ENCODE results near the gene AKAP1.

The AKAP1 gene

DNA sequence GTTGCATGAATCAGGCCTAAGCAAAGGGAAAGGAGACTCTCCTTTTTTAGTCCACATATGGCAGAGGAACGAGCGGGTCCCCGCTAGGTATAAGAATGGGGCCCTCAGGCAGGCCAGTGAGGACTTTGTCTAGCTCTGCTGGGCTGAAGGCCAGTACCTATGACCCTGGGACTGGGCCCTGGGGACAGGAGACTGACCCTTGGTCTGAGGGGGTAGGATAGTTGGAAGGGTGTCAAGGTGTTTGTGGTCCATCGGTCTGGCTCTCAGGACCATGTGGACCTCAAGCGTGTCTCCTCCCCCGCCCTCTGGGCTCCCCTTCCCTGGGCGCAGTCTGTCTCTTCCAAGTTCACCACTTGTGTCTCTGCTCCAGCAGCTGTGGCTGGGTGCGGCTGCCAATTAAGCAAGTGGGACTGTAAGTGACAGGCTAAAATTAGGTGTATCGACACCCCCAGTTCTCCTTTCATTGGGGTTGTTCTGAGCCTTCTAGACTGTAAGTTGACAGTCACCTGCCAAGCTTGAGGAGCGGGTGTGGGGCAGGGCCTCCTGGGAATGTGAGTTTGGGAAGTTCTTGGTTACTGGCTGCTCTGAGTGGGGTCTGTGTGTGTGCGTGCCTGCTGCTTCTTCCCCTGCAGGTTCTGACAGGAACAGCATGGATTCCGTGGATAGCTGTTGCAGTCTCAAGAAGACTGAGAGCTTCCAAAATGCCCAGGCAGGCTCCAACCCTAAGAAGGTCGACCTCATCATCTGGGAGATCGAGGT is 24.5 kb downstream of the AKAP1 start:
- H3K4me3 ChIP-seq (replicated peaks; ENCODE audit: low read depth, low read length), result no peak overlapping the region
- TF ChIP-seq, protein P1, sequence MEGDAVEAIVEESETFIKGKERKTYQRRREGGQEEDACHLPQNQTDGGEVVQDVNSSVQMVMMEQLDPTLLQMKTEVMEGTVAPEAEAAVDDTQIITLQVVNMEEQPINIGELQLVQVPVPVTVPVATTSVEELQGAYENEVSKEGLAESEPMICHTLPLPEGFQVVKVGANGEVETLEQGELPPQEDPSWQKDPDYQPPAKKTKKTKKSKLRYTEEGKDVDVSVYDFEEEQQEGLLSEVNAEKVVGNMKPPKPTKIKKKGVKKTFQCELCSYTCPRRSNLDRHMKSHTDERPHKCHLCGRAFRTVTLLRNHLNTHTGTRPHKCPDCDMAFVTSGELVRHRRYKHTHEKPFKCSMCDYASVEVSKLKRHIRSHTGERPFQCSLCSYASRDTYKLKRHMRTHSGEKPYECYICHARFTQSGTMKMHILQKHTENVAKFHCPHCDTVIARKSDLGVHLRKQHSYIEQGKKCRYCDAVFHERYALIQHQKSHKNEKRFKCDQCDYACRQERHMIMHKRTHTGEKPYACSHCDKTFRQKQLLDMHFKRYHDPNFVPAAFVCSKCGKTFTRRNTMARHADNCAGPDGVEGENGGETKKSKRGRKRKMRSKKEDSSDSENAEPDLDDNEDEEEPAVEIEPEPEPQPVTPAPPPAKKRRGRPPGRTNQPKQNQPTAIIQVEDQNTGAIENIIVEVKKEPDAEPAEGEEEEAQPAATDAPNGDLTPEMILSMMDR (IDR thresholded peaks at IDR 0.05; ENCODE audit: low read length, missing control alignments), result peak; percentile 14
- peak; percentile 17 for DNase-seq (ENCODE audit: low read depth)

DNA sequence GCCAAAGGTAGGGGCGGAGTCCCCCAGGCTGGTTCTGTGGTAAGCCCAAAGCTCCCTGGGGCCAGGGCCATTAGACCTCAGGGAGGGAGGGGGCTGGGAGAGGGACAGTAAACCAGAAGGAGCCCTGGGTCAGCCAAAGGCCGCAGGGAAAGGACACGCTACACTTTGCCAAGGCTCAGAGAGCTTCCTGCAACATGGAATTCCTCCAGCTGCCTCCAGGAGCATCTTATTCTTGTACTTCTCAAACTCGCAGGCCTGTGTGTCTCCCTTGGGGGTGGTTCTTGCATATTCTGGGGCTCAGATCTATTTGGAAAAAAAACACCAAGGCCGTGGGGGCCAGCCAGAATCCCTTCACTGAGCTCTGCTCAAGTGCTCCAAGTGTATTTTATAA is 25.1 kb downstream of the AKAP1 start:
- no peak overlapping the region for H3K4me3 ChIP-seq (replicated peaks; ENCODE audit: low read depth, low read length)
- no peak for DNase-seq (ENCODE audit: low read depth)
- TF ChIP-seq, protein P1 (IDR thresholded peaks at IDR 0.05; ENCODE audit: low read length, missing control alignments), result no peak

DNA sequence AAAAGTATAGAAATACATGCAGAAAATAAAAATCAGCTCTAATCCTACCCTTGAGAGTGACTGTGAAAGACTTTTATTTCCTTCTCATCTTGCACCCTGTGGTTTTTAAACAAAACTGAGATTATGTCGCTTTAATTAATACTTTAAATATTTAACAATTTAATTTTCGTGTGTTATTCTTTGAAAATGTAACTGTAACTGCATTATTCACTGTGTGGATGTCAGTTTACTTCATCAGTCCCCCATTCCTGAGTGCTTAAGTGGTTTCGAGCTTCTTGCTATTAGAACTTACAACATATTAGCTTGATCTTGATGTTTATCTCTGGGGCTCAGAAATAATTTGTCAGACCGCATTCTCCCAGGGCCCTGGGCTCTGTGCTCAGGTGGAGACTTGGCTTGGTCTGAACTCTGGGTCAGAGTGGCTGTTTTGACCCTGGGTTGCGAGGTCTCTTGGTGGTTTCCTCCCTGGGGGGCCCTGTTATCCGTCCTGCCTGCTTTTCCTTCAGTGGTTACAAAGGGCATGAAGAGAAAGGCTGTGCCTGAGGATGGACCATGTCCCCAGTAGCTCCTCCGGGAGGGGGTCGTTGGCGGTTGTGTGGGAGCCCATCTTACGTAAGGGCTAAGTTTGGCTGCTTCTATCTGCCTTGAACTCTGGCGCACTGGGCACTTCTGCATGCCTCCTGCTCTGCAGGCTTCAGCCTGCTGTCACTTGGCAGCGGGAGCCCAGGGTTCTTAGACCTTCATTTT is 25.7 kb downstream of the AKAP1 start:
- no peak for DNase-seq (ENCODE audit: low read depth)
- TF ChIP-seq, protein P1 (IDR thresholded peaks at IDR 0.05; ENCODE audit: low read length, missing control alignments), result no peak
- no peak overlapping the region for H3K4me3 ChIP-seq (replicated peaks; ENCODE audit: low read depth, low read length)

DNA sequence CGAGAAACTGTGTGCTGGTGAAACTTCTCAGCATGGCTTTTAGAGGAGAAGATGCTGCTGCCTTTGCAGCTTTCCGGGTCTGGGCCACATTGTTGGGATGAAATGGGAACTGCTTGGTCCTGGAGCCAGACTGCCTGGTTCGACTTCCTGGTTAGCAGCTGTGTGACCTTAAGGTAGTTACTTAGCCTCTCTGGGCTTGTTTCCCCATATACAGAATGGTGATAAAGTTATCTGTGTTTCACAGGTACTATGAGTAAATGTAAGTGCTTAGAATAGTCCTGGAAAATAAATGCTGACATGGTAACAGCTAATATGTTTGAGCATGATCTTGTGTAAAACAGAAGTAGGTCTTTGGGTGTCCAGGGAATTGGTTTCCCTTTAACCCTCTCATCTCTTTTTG is 26.3 kb downstream of the AKAP1 start:
- no peak for DNase-seq (ENCODE audit: low read depth)
- H3K4me3 ChIP-seq (replicated peaks; ENCODE audit: low read depth, low read length), result no peak overlapping the region
- TF ChIP-seq, protein P1 (IDR thresholded peaks at IDR 0.05; ENCODE audit: low read length, missing control alignments), result no peak

DNA sequence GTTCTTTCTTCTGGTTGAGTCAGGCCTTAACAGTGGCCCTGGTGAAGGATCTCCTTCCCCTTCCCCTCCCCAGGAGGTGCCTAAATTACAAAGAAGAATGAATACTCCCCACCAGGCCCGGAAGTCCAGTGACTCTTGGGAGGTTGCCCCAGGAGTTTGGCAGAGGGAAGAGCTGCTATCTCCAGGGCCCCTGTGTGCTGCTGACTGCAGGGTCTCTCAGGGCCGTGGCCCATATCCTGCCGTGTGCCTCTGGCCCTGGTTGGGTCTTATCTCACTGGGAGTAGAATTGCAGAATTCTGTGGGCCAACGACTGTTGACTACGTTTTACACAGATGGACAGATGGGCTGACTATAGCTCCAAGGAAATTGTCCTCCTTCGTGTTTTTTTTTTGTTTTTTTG is 28.0 kb downstream of the AKAP1 start:
- DNase-seq (ENCODE audit: low read depth), result no peak
- TF ChIP-seq, protein P1 (IDR thresholded peaks at IDR 0.05; ENCODE audit: low read length, missing control alignments), result no peak

DNA sequence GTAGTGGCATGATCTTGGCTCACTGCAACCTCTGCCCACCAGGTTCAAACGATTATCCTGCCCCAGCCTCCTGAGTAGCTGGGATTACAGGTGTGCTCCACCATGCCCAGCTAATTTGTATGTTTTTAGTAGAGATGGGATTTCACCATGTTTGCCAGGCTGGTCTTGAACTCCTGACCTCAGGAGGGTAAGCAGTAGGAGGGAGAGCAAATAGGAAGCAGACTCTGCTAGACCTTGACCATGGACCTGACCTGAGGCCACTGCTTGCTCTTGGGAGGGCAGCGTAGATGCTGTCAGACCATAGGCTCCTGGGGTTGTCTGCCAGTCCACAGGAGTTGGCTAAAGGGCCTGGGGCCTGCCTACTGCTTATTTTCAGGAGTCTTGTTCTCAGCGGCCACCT is 28.6 kb downstream of the AKAP1 start:
- DNase-seq (ENCODE audit: low read depth), result no peak
- TF ChIP-seq, protein P1 (IDR thresholded peaks at IDR 0.05; ENCODE audit: low read length, missing control alignments), result no peak
- H3K4me3 ChIP-seq (replicated peaks; ENCODE audit: low read depth, low read length), result no peak overlapping the region

More for the DNA sequence above, 28.0 kb downstream of the AKAP1 start:
- H3K4me3 ChIP-seq (replicated peaks; ENCODE audit: low read depth, low read length), result no peak overlapping the region

Data from fibroblast of pulmonary artery (primary cell).